Umbilical cord (tissue), 2 donors: ENCODE measurements around the gene TMEM167A. TPM values are rescaled to one million over a fixed set of nuclear protein-coding genes. Genes with fewer than 3 reads are reported as not detected.

ENCODE experiments used
- DNase-seq: peaks from one replicate; pipeline ENCODE4 v3.0.0-alpha.2; 2015; ENCODE audit warnings: low spot score
- total RNA-seq: library from RNA; depleted of rRNA; stranded (reverse); fragments of >200 nt; gene quantifications from one replicate; pipeline ENCODE4 v1.2.3, GENCODE V29; 2014; ENCODE audit warnings: low replicate concordance; ENCODE audit not compliant: insufficient read depth

The TMEM167A gene
- total RNA-seq, 1 donor from 2014 or later, result 99.2 TPM

- DNase-seq, result peak; percentile 39
Observed at GRCh38 chr5:83035373-83036100, 41.7 kb downstream of the TMEM167A start.

- DNase-seq, result no peak
Observed at GRCh38 chr5:83034528-83035207, 42.5 kb downstream of the TMEM167A start.

GRCh38 chr5:83034036-83034435 is 43.2 kb downstream of the TMEM167A start:
- no peak for DNase-seq

- no peak for DNase-seq
Observed at GRCh38 chr5:83031381-83031780, 45.8 kb downstream of the TMEM167A start.

GRCh38 chr5:83029912-83030311 is 47.3 kb downstream of the TMEM167A start:
- no peak for DNase-seq

- DNase-seq, result no peak
Observed at GRCh38 chr5:83026930-83027687, 50.1 kb downstream of the TMEM167A start.

- DNase-seq, result peak; percentile 37
Observed at GRCh38 chr5:83026516-83026915, 50.7 kb downstream of the TMEM167A start.

GRCh38 chr5:83025690-83026478 is 51.3 kb downstream of the TMEM167A start:
- DNase-seq, result no peak

GRCh38 chr5:83022334-83022733 is 54.9 kb downstream of the TMEM167A start:
- no peak for DNase-seq

GRCh38 chr5:83015676-83016075 is 61.5 kb downstream of the TMEM167A start:
- no peak for DNase-seq

- no peak for DNase-seq
Observed at GRCh38 chr5:83011985-83012384, 65.2 kb downstream of the TMEM167A start.

- DNase-seq, result no peak
Observed at GRCh38 chr5:83009408-83009807, 67.8 kb downstream of the TMEM167A start.

- no peak for DNase-seq
Observed at GRCh38 chr5:83007755-83008154, 69.4 kb downstream of the TMEM167A start.

GRCh38 chr5:83006683-83007283 is 70.4 kb downstream of the TMEM167A start:
- DNase-seq, result no peak

GRCh38 chr5:83003791-83004190 is 73.4 kb downstream of the TMEM167A start:
- DNase-seq, result no peak

Other genes with a start within 250 kb of the TMEM167A start
- 8.7 TPM for gene XRCC4, start 153 bp upstream of the TMEM167A start, total RNA-seq